H1 (cell line): ENCODE results near the gene CCDC59. TPM values are rescaled to one million over a fixed set of nuclear protein-coding genes. Genes with fewer than 3 reads are reported as not detected.

ENCODE experiments used
- ATF2 ChIP-seq: IDR thresholded peaks from 2 replicates; pipeline ENCODE4 v1.6.1; 2012; ENCODE audit warnings: low read length, inconsistent platforms
- BCL11A ChIP-seq, 2 experiments: IDR thresholded peaks; one replicate each; pipeline ENCODE4 v1.6.1; 2011; ENCODE audit warnings: low read depth in 2 of 2, low read length in 2 of 2, mild to moderate bottlenecking in 2 of 2
- ZNF274 ChIP-seq: IDR thresholded peaks from 2 replicates; pipeline ENCODE4 v1.7.0; 2012; ENCODE audit warnings: low read length, borderline replicate concordance; ENCODE audit errors: extremely low read depth
- polyA plus RNA-seq, 7 experiments: library from polyadenylated mRNA; depleted of rRNA in 3 of 7; stranded (reverse) in 5 of 7; unstranded in 2 of 7; fragments of >200 nt in 5 of 7; fragments of 200-250 nt in 2 of 7; gene quantifications; 1 replicate in 5 of 7; 2 replicates in 1 of 7; 4 replicates in 1 of 7; pipeline versions ENCODE4 v1.2.1 to v1.2.3, GENCODE V29; 2011 to 2013; ENCODE audit warnings: missing spikeins in 2 of 7, mixed read lengths in 2 of 7
- total RNA-seq: library from RNA; stranded (reverse); fragmentation: NEBNext Ultra II Directional; extraction: Animal tissue kit (Norgen Biotek cat#: 25700); gene quantifications from 2 replicates; pipeline ENCODE4 v1.2.1, GENCODE V29; 2021

Gene CCDC59
- total and polyA plus RNA-seq, 2 of the 8 experiments (the other 6 are each of a cell fraction or from before 2014, with no cell fraction given), result 11.6 to 54.0 TPM

DNA sequence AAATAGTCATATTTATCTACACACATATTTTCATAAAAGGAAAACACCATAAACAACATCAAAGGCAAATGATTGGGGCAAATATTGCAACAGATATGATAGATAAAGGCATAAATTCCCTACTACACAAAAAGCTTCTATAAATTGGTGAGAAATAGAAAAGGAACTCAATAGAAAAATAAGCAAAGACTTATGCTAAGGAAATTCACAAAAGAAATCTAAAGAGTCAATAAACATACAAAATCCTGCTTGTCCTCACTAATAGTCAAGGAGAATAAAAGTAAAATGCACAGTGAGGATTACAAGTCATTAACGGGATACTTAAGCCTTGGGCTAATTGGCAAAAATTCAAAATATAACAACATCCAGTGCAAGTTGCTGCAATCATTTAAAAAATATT lies 30.3 kb downstream of the CCDC59 start (continued):
- TF ChIP-seq ZNF274 (no peak), ATF2 (no peak), BCL11A (IDR thresholded peaks at IDR 0.05; ENCODE audit: low read depth in 2 of 2, low read length in 2 of 2) (no peak)
